ENCODE measurements around the gene MTHFD2L.

MTHFD2L gene

DNA sequence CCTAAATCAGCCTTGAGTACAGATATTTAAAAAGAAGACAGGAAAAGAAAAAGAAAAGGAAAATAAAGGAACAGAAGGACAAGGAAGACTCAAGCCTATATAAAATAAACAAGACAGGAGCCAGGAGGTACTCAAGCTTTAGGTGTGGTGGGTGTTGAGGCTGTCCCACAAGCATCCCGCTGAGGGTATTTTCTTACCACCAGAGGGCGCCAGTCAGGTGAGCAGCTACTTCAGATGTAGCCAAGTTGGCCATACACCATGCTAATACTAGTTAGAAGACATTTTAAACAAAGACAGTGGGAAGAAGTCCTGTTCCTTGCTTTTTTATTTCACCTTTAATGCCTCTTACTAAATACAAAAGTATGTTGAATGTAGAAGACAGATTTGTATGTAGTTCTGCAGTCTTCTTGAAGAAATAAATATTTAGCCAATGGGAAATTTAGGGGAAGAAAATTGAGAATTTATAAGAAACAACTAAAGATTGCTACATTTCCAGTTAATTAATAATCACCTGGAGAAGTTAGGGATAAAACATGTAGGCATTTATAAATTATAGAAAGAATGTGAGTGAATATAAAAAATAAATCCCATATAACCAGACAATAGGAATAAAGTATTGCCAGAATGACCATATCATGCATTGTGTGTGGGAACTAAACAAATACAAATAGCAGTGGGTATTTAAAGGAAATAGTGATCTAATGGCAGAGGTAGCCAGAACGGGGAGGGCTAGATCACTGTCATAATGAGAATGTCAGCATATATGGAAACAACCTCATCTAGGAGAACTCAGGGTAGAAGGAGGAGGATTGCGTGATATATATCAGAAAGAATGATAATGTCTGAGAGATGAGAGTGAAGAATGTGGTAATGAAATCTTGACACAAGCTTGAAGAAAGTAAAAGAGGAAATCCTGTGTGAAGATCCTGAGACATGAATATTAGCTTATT lies 71.0 kb downstream of the MTHFD2L start:
- TF ChIP-seq FOXM1 (IDR thresholded peaks at IDR 0.05; ENCODE audit: borderline replicate concordance), result no peak
- TF ChIP-seq, protein P1, sequence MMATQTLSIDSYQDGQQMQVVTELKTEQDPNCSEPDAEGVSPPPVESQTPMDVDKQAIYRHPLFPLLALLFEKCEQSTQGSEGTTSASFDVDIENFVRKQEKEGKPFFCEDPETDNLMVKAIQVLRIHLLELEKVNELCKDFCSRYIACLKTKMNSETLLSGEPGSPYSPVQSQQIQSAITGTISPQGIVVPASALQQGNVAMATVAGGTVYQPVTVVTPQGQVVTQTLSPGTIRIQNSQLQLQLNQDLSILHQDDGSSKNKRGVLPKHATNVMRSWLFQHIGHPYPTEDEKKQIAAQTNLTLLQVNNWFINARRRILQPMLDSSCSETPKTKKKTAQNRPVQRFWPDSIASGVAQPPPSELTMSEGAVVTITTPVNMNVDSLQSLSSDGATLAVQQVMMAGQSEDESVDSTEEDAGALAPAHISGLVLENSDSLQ (IDR thresholded peaks at IDR 0.05), result no peak
- POLR2A ChIA-PET, result no interaction called here
- CTCF ChIA-PET, result interaction anchor here (0.7 to 2.1 kb wide), 8 partner anchors 11 to 81 kb away, joined by 3 to 7 read pairs (median 3); partner anchors contain the start of gene EPGN
- peak; percentile 68 for DNase-seq (ENCODE audit: extremely low spot score)

DNA sequence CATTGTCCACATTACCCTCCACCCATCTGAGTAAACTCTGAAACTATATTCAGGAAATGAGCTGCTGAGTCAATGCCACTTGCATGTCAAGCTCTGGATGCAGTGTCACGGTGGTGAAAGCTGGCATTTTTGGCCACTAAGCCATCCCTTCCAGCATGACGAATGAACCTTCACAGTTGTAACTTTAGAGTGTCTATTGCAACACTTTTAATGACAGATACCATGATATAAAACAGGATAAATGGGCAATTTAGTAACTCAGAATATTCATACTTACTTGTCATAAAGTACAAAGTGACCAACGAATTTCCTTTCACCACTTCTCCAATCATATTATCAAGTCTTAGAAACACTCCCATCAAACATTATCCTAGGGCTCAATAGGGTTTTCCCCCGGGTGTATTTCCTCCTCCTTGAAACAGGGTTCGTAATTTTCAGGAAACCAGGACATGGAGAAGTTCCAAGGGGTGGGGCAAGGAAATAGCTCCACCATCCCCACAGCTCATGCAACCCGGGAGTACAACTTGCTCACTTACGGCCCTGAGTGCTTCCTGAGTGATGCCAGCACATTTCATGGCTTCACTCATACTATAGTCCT lies 73.1 kb downstream of the MTHFD2L start:
- TF ChIP-seq TARDBP (IDR thresholded peaks at IDR 0.05) (no peak), L3MBTL2 (conservative IDR thresholded peaks at IDR 0.05) (no peak), HDGF (IDR thresholded peaks at IDR 0.05; ENCODE audit: borderline replicate concordance) (no peak), SUZ12 (IDR thresholded peaks at IDR 0.05) (no peak), FOXM1 (IDR thresholded peaks at IDR 0.05; ENCODE audit: borderline replicate concordance) (no peak), ZNF384 (IDR thresholded peaks at IDR 0.05) (no peak), LEF1 (IDR thresholded peaks at IDR 0.05; ENCODE audit: borderline replicate concordance) (no peak), FOXA1 (IDR thresholded peaks at IDR 0.05) (no peak), ARNT (IDR thresholded peaks at IDR 0.05) (no peak)
- CTCF ChIA-PET, result interaction anchor here (1.0 kb wide), 1 partner anchor 42 kb away, joined by 5 read pairs; no protein-coding TSS in a partner anchor
- POLR2A ChIA-PET, result no interaction called here
- no peak for DNase-seq (ENCODE audit: extremely low spot score)

DNA sequence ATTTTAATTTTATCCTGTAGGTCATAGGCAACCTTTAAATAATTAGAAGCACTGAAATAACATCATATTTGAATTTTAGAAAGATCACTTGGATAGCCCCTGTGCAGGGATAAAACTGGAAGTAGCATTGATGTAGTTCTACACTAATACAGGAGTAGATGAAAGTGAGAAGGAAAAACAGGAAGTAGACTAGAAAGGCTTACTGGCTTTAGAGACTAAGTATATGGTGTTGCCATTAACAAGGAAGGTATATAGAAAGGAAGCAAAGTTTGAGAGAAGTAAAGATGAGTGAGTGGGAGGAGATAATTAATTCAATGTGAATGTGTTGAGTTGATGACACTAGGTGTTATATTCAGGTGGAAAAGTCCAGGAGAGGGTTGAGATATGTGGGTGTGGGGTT lies 77.2 kb downstream of the MTHFD2L start:
- POLR2A ChIA-PET, result no interaction called here
- CTCF ChIA-PET, result no interaction called here
- no peak for DNase-seq (ENCODE audit: extremely low spot score)
- no peak for TF ChIP-seq HDGF (IDR thresholded peaks at IDR 0.05; ENCODE audit: borderline replicate concordance)
- TF ChIP-seq SUZ12 (IDR thresholded peaks at IDR 0.05), result no peak
- no peak for TF ChIP-seq FOXK2 (IDR thresholded peaks at IDR 0.05)
- no peak for TF ChIP-seq ARNT (IDR thresholded peaks at IDR 0.05)
- no peak for TF ChIP-seq L3MBTL2 (conservative IDR thresholded peaks at IDR 0.05)
- TF ChIP-seq FOXM1 (IDR thresholded peaks at IDR 0.05; ENCODE audit: borderline replicate concordance), result no peak
- no peak for TF ChIP-seq SP1 (IDR thresholded peaks at IDR 0.05)
- TF ChIP-seq LEF1 (IDR thresholded peaks at IDR 0.05; ENCODE audit: borderline replicate concordance), result no peak
- TF ChIP-seq NFRKB (IDR thresholded peaks at IDR 0.05), result no peak
- no peak for TF ChIP-seq TARDBP (IDR thresholded peaks at IDR 0.05)
- no peak for TF ChIP-seq BHLHE40 (IDR thresholded peaks at IDR 0.05; ENCODE audit: borderline replicate concordance)

DNA sequence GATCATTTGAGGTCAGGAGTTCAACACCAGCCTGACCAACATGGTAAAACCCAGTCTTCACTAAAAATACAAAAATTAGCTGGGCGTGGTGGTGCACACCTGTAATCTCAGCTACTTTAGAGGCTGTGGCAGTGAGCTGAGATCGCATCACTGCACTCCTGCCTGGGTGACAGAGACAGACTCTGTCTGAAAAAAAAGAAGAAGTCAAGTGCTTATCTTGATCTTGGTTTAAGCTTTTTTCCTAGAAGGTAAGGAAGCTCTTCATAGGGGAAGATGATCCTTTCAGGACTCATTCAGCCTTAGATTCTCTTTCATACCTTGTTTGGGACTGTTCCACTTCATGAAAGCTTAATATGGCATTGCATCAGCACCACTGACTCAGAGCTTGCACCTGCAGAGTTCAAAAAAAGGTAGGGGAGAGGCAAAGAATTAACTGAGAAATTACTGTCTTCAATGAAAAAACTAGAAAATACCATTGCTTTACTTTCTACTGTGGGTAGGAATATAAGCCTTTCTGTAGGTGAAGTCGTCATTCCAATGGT lies 79.6 kb downstream of the MTHFD2L start:
- ChIA-PET CTCF (interaction anchor here (0.6 kb wide), 1 partner anchor 27 kb away, joined by 4 read pairs; no protein-coding TSS in a partner anchor), POLR2A (no interaction called here)
- DNase-seq (ENCODE audit: extremely low spot score), result no peak
- no peak for TF ChIP-seq ZNF384 (IDR thresholded peaks at IDR 0.05)

DNA sequence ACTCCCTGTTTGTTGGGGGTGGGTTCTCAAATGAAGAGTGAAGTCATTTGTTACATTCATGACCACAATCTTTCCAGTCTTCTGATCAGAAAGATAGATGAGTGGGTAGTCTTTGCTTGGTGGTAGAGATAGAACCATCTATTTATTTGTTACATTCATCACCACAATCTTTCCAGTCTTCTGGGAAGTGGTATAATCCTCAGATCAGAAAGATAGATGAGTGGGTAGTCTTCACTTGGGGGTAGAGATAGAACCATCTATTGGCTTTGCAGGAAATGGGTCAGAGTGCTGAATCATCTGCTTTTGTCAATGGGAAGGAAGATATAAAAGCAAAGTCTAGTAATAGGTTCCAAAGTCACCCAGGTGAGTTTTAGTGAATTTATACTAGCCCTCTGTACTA lies 86.1 kb downstream of the MTHFD2L start:
- DNase-seq (ENCODE audit: extremely low spot score), result no peak
- TF ChIP-seq SUZ12 (IDR thresholded peaks at IDR 0.05) (no peak), TARDBP (IDR thresholded peaks at IDR 0.05) (no peak)
- CTCF ChIA-PET, result no interaction called here
- POLR2A ChIA-PET, result no interaction called here

DNA sequence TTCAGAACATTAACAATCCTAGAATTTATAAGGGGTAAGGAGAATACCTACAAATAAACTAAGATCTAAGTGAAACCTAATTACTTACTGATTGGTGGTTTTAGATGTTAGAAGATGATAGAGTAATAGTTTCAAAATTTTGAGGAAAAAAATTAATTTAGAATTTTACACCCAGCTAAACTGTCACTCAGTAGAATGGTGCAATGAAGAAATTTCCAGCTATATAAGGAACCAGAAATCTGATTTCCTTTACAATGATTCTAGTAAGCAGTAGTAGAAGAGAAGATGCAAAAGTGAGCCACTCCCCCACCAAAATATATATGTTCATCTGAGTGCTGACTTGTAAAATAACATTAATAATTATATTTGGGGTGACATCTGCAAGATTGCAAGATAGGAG lies 95.0 kb downstream of the MTHFD2L start:
- TF ChIP-seq ZNF384 (IDR thresholded peaks at IDR 0.05), result no peak
- no peak for TF ChIP-seq ELF4 (IDR thresholded peaks at IDR 0.05)
- no peak for TF ChIP-seq FOXA1 (IDR thresholded peaks at IDR 0.05)
- TF ChIP-seq FOXK2 (IDR thresholded peaks at IDR 0.05), result no peak
- no peak for TF ChIP-seq HDGF (IDR thresholded peaks at IDR 0.05; ENCODE audit: borderline replicate concordance)
- TF ChIP-seq, protein P1 (IDR thresholded peaks at IDR 0.05), result no peak
- no peak for TF ChIP-seq ARNT (IDR thresholded peaks at IDR 0.05)
- no peak for TF ChIP-seq LEF1 (IDR thresholded peaks at IDR 0.05; ENCODE audit: borderline replicate concordance)
- no peak for TF ChIP-seq NFRKB (IDR thresholded peaks at IDR 0.05)
- no peak for TF ChIP-seq TARDBP (IDR thresholded peaks at IDR 0.05)
- TF ChIP-seq SP1 (IDR thresholded peaks at IDR 0.05), result no peak
- TF ChIP-seq FOXM1 (IDR thresholded peaks at IDR 0.05; ENCODE audit: borderline replicate concordance), result no peak
- no peak for TF ChIP-seq SUZ12 (IDR thresholded peaks at IDR 0.05)
- TF ChIP-seq CTBP1 (IDR thresholded peaks at IDR 0.05; ENCODE audit: borderline replicate concordance), result no peak
- no peak for TF ChIP-seq BHLHE40 (IDR thresholded peaks at IDR 0.05; ENCODE audit: borderline replicate concordance)
- no peak for DNase-seq (ENCODE audit: extremely low spot score)
- POLR2A ChIA-PET, result no interaction called here
- CTCF ChIA-PET, result no interaction called here

DNA sequence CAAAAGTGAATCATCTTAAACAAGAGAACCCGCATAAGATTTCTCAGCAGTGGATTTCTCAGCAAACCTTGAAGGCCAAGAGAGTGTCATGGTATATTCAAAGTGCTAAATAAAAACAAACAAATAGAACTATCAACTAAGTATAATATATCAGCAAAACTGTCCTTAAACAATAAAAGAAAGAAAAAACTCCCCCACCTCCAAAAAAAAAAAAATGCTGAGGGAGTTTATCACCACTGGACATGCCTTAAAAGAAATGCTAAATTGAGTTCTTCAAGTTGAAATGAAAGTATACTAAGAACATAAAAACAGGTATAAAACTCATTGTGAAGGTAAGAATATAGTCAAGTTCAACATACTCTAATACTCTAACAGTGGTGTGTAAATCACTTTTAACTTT lies 96.5 kb downstream of the MTHFD2L start:
- ChIA-PET POLR2A (no interaction called here), CTCF (no interaction called here)
- no peak for TF ChIP-seq HDGF (IDR thresholded peaks at IDR 0.05; ENCODE audit: borderline replicate concordance)
- DNase-seq (ENCODE audit: extremely low spot score), result no peak

All from HEK293T (cell line).